HEK293 (cell line): Measurements from ENCODE around the gene IL17C.
"Not testable (repeated sequence)": the region's sequence is repeated elsewhere in the genome, so short reads cannot be mapped to it uniquely, and the experiment has no call there.

Experiments
- CTCF ChIA-PET: fragments of 350-600 bp; formaldehyde crosslinking; extraction: SDS; loops from one replicate; lab custom pipeline; 2021; ENCODE audit warnings: antibody characterized with exemption; lab: Yijun Ruan, JAX
- POLR2A ChIA-PET: fragments of 300-600 bp; formaldehyde crosslinking; extraction: SDS; loops from one replicate; lab custom pipeline; 2020; ENCODE audit warnings: antibody characterized with exemption, inconsistent platforms; lab: Yijun Ruan, JAX
- H3K27ac ChIP-seq: fragments of 200-500 bp; sonication (Bioruptor generic); 2 replicates; pipeline ENCODE4 v1.5.1; 2014; ENCODE audit warnings: low read depth, low read length, control low read depth, inconsistent platforms; ENCODE audit errors: extremely low read depth
- H3K36me3 ChIP-seq, 2 experiments: fragments of 200-500 bp in 1 of 2; sonication (Bioruptor generic) in 1 of 2; 1 replicate in 1 of 2; 2 replicates in 1 of 2; pipeline ENCODE4 v1.5.1; 2014 to 2017; ENCODE audit warnings: inconsistent platforms in 2 of 2, low read length in 2 of 2; ENCODE audit not compliant: control insufficient read depth in 2 of 2, insufficient read depth in 1 of 2
- H3K4me1 ChIP-seq: fragments of 200-500 bp; sonication (Bioruptor generic); 2 replicates; pipeline ENCODE4 v1.5.1; 2014; ENCODE audit warnings: mild to moderate bottlenecking, low read length, inconsistent platforms; ENCODE audit not compliant: control insufficient read depth, insufficient read depth
- H3K4me3 ChIP-seq: 2 replicates; pipeline ENCODE4 v1.5.1; 2011; ENCODE audit warnings: low read depth, mild to moderate bottlenecking, control low read depth, low read length, moderate library complexity
- H3K9me3 ChIP-seq: fragments of 200-500 bp; sonication (Bioruptor generic); 2 replicates; pipeline ENCODE4 v1.5.1; 2014; ENCODE audit warnings: low read depth, low read length, inconsistent platforms; ENCODE audit not compliant: control insufficient read depth, insufficient read depth
- AEBP2 ChIP-seq: fragments of 450-650 bp; formaldehyde crosslinking; IDR thresholded peaks from 2 replicates; pipeline ENCODE4 v1.5.1; 2016; ENCODE audit warnings: missing biosample characterization, missing genetic modification characterization, borderline replicate concordance
- GLIS1 ChIP-seq: fragments of 450-650 bp; formaldehyde crosslinking; IDR thresholded peaks from 2 replicates; pipeline ENCODE4 v1.5.1; 2016; ENCODE audit warnings: missing biosample characterization, missing genetic modification characterization
- KLF1 ChIP-seq: fragments of 450-650 bp; formaldehyde crosslinking; IDR thresholded peaks from 2 replicates; pipeline ENCODE4 v1.5.1; 2016; ENCODE audit warnings: missing biosample characterization, missing genetic modification characterization
- MEIS1 ChIP-seq: sonication (generic); formaldehyde crosslinking; IDR thresholded peaks from 2 replicates; pipeline ENCODE4 v1.8.1; 2022; ENCODE audit warnings: missing genetic modification reagents, mild to moderate bottlenecking, borderline replicate concordance
- RBAK ChIP-seq: fragments of 450-650 bp; formaldehyde crosslinking; IDR thresholded peaks from 2 replicates; pipeline ENCODE4 v1.5.1; 2016; ENCODE audit warnings: missing biosample characterization, missing genetic modification characterization
- ZNF140 ChIP-seq: fragments of 450-650 bp; formaldehyde crosslinking; IDR thresholded peaks from 2 replicates; pipeline ENCODE4 v1.5.1; 2016; ENCODE audit warnings: missing biosample characterization, missing genetic modification characterization
- ZNF146 ChIP-seq: fragments of 450-650 bp; formaldehyde crosslinking; IDR thresholded peaks from 2 replicates; pipeline ENCODE4 v1.5.1; 2016; ENCODE audit warnings: missing biosample characterization, missing genetic modification characterization
- ZNF239 ChIP-seq: fragments of 450-650 bp; formaldehyde crosslinking; IDR thresholded peaks from 2 replicates; pipeline ENCODE4 v1.5.1; 2016; ENCODE audit warnings: missing biosample characterization, missing genetic modification characterization
- ZNF362 ChIP-seq: fragments of 450-650 bp; formaldehyde crosslinking; IDR thresholded peaks from 2 replicates; pipeline ENCODE4 v1.5.1; 2016; ENCODE audit warnings: missing biosample characterization, missing genetic modification characterization
- ZNF521 ChIP-seq: fragments of 450-650 bp; formaldehyde crosslinking; IDR thresholded peaks from 2 replicates; pipeline ENCODE4 v1.5.1; 2017; ENCODE audit warnings: missing biosample characterization, mild to moderate bottlenecking, missing genetic modification characterization
- ZNF623 ChIP-seq: fragments of 450-650 bp; formaldehyde crosslinking; IDR thresholded peaks from 2 replicates; pipeline ENCODE4 v1.5.1; 2016; ENCODE audit warnings: missing biosample characterization, missing genetic modification characterization
- ZNF660 ChIP-seq: fragments of 450-650 bp; IDR thresholded peaks from 2 replicates; pipeline ENCODE4 v1.5.1; 2018; ENCODE audit warnings: missing biosample characterization, mild to moderate bottlenecking, missing genetic modification characterization
- ZNF704 ChIP-seq: fragments of 450-650 bp; formaldehyde crosslinking; IDR thresholded peaks from 2 replicates; pipeline ENCODE4 v1.5.1; 2016; ENCODE audit warnings: missing biosample characterization, missing genetic modification characterization
- ZNF747 ChIP-seq: fragments of 450-650 bp; formaldehyde crosslinking; IDR thresholded peaks from 2 replicates; pipeline ENCODE4 v1.5.1; 2016; ENCODE audit warnings: missing biosample characterization, missing genetic modification characterization
- ZNF777 ChIP-seq: fragments of 450-650 bp; formaldehyde crosslinking; IDR thresholded peaks from 2 replicates; pipeline ENCODE4 v1.5.1; 2017; ENCODE audit warnings: missing biosample characterization, missing genetic modification characterization, borderline replicate concordance
- ZNF792 ChIP-seq: fragments of 450-650 bp; formaldehyde crosslinking; IDR thresholded peaks from 2 replicates; pipeline ENCODE4 v1.5.1; 2016; ENCODE audit warnings: missing biosample characterization, missing genetic modification characterization
- ZSCAN4 ChIP-seq: fragments of 450-650 bp; formaldehyde crosslinking; IDR thresholded peaks from 2 replicates; pipeline ENCODE4 v1.5.1; 2017; ENCODE audit warnings: missing biosample characterization, missing genetic modification characterization

The IL17C gene

GRCh38 chr16:88606148-88606757 lies 32.1 kb upstream of the IL17C start:
- no peak for TF ChIP-seq ZNF747 (tag by site-specific recombination)
- no peak for TF ChIP-seq RBAK (tag by site-specific recombination)
- no peak for TF ChIP-seq AEBP2
- POLR2A ChIA-PET = no interaction called here
- CTCF ChIA-PET = no interaction called here
- Histone ChIP-seq H3K9me3 (no peaks in the 10 kb centered on the region), H3K27ac (no peak overlapping the region), H3K4me1 (no peaks in the 10 kb centered on the region), H3K4me3 (no peak overlapping the region), H3K36me3 (peaks cover 6 to 86% of the 10 kb centered on the region in 2 experiments)

GRCh38 chr16:88608076-88608475 lies 30.3 kb upstream of the IL17C start:
- CTCF ChIA-PET = interaction anchor here (0.6 to 1.0 kb wide), 2 partner anchors 25 to 631 kb away, joined by 5 read pairs; no protein-coding TSS in a partner anchor

GRCh38 chr16:88609426-88609825 lies 28.9 kb upstream of the IL17C start:
- H3K4me3 ChIP-seq, H3K4me1 ChIP-seq, POLR2A ChIA-PET, H3K9me3 ChIP-seq, H3K27ac ChIP-seq: not testable (repeated sequence)
- H3K36me3 ChIP-seq = peaks cover 13 to 92% of the 10 kb centered on the region in 2 experiments; a peak in 2 of 3 replicates
- CTCF ChIA-PET = interaction anchor here (0.7 kb wide), 1 partner anchor 10 kb away, joined by 3 read pairs; no protein-coding TSS in a partner anchor

More at GRCh38 chr16:88608076-88608475, 30.3 kb upstream of the IL17C start:
- Histone ChIP-seq H3K27ac (no peak overlapping the region), H3K36me3 (peaks cover 13 to 83% of the 10 kb centered on the region in 2 experiments; a peak in 2 of 3 replicates), H3K4me3 (no peak overlapping the region), H3K4me1 (no peaks in the 10 kb centered on the region)
- TF ChIP-seq ZNF140 (tag by site-specific recombination) (no peak), ZNF704 (no peak), MEIS1 (CRISPR knock-in tag) (no peak), ZNF660 (tag by site-specific recombination) (no peak), ZNF239 (tag by site-specific recombination) (no peak), ZNF521 (no peak), ZNF777 (tag by site-specific recombination) (no peak), ZNF362 (no peak), ZNF623 (tag by site-specific recombination) (no peak), ZNF792 (no peak), KLF1 (no peak), ZSCAN4 (tag by site-specific recombination) (no peak), ZNF146 (tag by site-specific recombination) (no peak), GLIS1 (tag by site-specific recombination) (no peak)
- TF ChIP-seq, all 188 proteins: peak for 0
- POLR2A ChIA-PET = interaction anchor here (1.4 kb wide), 1 partner anchor 38 kb away, joined by 7 read pairs; the partner anchor contains the start of gene ZC3H18
- no peaks in the 10 kb centered on the region for H3K9me3 ChIP-seq
